Mesenchymal stem cell (in vitro differentiated cells and primary cell): ENCODE data around the gene MCAM.

Experiments used
- DNase-seq: peaks from one replicate; pipeline ENCODE4 v3.0.0-alpha.2; 2013
- H2AFZ ChIP-seq: one replicate; pipeline ENCODE4 v1.6.1; 2013; ENCODE audit warnings: low read depth, mild to moderate bottlenecking, control low read depth, inconsistent platforms, low read length, moderate library complexity
- H2AK5ac ChIP-seq: 2 replicates; pipeline ENCODE4 v1.6.1; 2013; ENCODE audit warnings: low read length, moderate library complexity, mild to moderate bottlenecking, inconsistent platforms; ENCODE audit not compliant: severe bottlenecking
- H2BK120ac ChIP-seq: one replicate; pipeline ENCODE4 v1.6.1; 2013; ENCODE audit warnings: low read depth, mild to moderate bottlenecking, inconsistent platforms, low read length, moderate library complexity
- H2BK12ac ChIP-seq, 2 experiments: one replicate each; pipeline ENCODE4 v1.6.1; 2013; ENCODE audit warnings: inconsistent platforms in 2 of 2, low read length in 2 of 2, mild to moderate bottlenecking in 2 of 2, moderate library complexity in 2 of 2, control low read depth in 1 of 2
- H2BK15ac ChIP-seq: one replicate; pipeline ENCODE4 v1.6.1; 2013; ENCODE audit warnings: mild to moderate bottlenecking, low read depth, inconsistent platforms; ENCODE audit not compliant: poor library complexity, severe bottlenecking
- H2BK5ac ChIP-seq: 2 replicates; pipeline ENCODE4 v1.6.1; 2013; ENCODE audit warnings: low read depth, mild to moderate bottlenecking, low read length, control low read depth, inconsistent platforms; ENCODE audit not compliant: poor library complexity, severe bottlenecking
- H3K14ac ChIP-seq, 2 experiments: one replicate each; pipeline ENCODE4 v1.6.1; 2013; ENCODE audit warnings: inconsistent platforms in 2 of 2, low read length in 2 of 2, control low read depth in 1 of 2, mild to moderate bottlenecking in 1 of 2, moderate library complexity in 1 of 2
- H3K18ac ChIP-seq, 2 experiments: one replicate each; pipeline ENCODE4 v1.6.1; 2013; ENCODE audit warnings: inconsistent platforms in 2 of 2, low read length in 2 of 2, control low read depth in 1 of 2, low read depth in 1 of 2, mild to moderate bottlenecking in 1 of 2
- H3K23ac ChIP-seq, 2 experiments: one replicate each; pipeline ENCODE4 v1.6.1; 2013; ENCODE audit warnings: inconsistent platforms in 2 of 2, low read length in 2 of 2, mild to moderate bottlenecking in 2 of 2, moderate library complexity in 2 of 2, control low read depth in 1 of 2
- H3K27ac ChIP-seq: 2 replicates; pipeline ENCODE4 v1.5.1; 2013; ENCODE audit warnings: mild to moderate bottlenecking, moderate library complexity, low read length, control low read depth, inconsistent platforms; ENCODE audit not compliant: poor library complexity, severe bottlenecking
- H3K27me3 ChIP-seq, 2 experiments: 2 replicates each; pipeline versions ENCODE4 v1.6.1 to v1.7.0; 2013; ENCODE audit warnings: low read length in 2 of 2, mild to moderate bottlenecking in 2 of 2, moderate library complexity in 2 of 2, control low read depth in 1 of 2, inconsistent platforms in 1 of 2; ENCODE audit not compliant: control insufficient read depth in 1 of 2, insufficient read depth in 1 of 2
- H3K36me3 ChIP-seq, 2 experiments: 2 replicates each; pipeline versions ENCODE4 v1.6.1 to v1.7.0; 2013; ENCODE audit warnings: low read length in 2 of 2, control low read depth in 1 of 2, inconsistent platforms in 1 of 2, low read depth in 1 of 2, mild to moderate bottlenecking in 1 of 2; ENCODE audit not compliant: insufficient read depth in 2 of 2, control insufficient read depth in 1 of 2
- H3K4ac ChIP-seq, 2 experiments: one replicate each; pipeline ENCODE4 v1.6.1; 2013; ENCODE audit warnings: inconsistent platforms in 2 of 2, low read length in 2 of 2, mild to moderate bottlenecking in 2 of 2, moderate library complexity in 2 of 2, control low read depth in 1 of 2, low read depth in 1 of 2
- H3K4me1 ChIP-seq: 2 replicates; pipeline ENCODE4 v1.6.1; 2013; ENCODE audit warnings: low read depth, low read length, control low read depth; ENCODE audit not compliant: control insufficient read depth, insufficient read depth
- H3K4me2 ChIP-seq: 2 replicates; pipeline ENCODE4 v1.6.1; 2013; ENCODE audit warnings: low read length, mild to moderate bottlenecking, inconsistent platforms; ENCODE audit not compliant: poor library complexity, severe bottlenecking
- H3K4me3 ChIP-seq, 2 experiments: 2 replicates each; pipeline versions ENCODE4 v1.5.1 to v1.7.0; 2013; ENCODE audit warnings: low read length in 2 of 2, mild to moderate bottlenecking in 2 of 2, control low read depth in 1 of 2, low read depth in 1 of 2; ENCODE audit not compliant: insufficient read depth in 1 of 2
- H3K79me1 ChIP-seq: replicated peaks from 2 replicates; pipeline ENCODE4 v1.6.1; 2013; ENCODE audit warnings: mild to moderate bottlenecking, control low read depth, low read length, inconsistent platforms; ENCODE audit not compliant: poor library complexity, severe bottlenecking
- H3K9ac ChIP-seq: 2 replicates; pipeline ENCODE4 v1.7.0; 2013; ENCODE audit warnings: mild to moderate bottlenecking, low read length, moderate library complexity
- H3K9me3 ChIP-seq: 2 replicates; pipeline ENCODE4 v1.7.0; 2013; ENCODE audit warnings: mild to moderate bottlenecking, low read length; ENCODE audit not compliant: control insufficient read depth
- H4K8ac ChIP-seq: one replicate; pipeline ENCODE4 v1.6.1; 2013; ENCODE audit warnings: inconsistent platforms, mild to moderate bottlenecking, low read length, moderate library complexity
- H4K91ac ChIP-seq: one replicate; pipeline ENCODE4 v1.6.1; 2013; ENCODE audit warnings: mild to moderate bottlenecking, low read length, inconsistent platforms
- WGBS: methylation state at CpG from one replicate; pipeline ENCODE4 v1.1.7; 2013; ENCODE audit warnings: mixed read lengths; 5-methylcytosine and 5-hydroxymethylcytosine counted together

Gene MCAM

DNA sequence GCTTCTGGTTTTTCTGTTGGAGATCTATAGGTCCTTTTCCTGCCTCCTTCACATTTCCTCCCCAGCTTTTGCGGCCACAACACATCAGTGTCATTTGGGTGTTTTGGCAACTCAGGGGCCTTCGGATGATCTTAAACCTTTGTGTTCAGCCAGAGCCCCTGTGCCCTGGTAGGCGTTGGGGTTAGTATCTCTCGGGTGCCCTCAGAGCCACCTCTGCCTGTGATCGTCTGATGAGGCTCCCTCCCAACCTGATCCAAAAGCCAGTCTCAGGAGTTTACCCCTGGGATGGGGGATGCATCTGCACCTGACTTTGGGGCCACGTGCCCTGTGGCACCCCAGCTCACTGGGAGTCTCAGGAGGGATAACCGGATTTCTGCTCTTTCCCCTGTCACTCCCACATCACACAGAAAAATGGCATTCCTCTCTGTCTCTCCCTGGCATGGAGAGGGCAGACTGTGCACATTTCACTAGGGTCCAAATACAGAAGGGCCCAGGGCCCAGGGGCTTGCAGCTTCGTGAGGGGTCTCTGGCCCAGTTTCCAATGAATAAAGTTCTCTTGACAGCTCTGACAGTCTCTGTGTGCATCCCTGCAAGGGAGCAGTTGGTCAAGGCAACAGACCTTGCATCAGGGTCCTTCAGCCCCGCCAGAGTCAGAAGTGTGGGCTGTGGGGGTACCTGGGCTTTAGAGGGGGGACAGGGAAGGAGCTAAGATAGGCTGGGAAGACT lies 20.0 kb upstream of the MCAM start:
- Histone ChIP-seq H2BK120ac (peak overlapping the region; percentile 45), H2BK15ac (no peak overlapping the region), H2BK5ac (no peak overlapping the region), H3K36me3 (peaks cover 15 to 17% of the 10 kb centered on the region in 2 experiments), H3K4me1 (peaks cover 39% of the 10 kb centered on the region), H2BK12ac (peak overlapping the region; percentile 38 to 47), H3K14ac (no peak overlapping the region), H4K8ac (no peak overlapping the region), H3K27ac (no peak overlapping the region), H2AK5ac (no peak overlapping the region), H3K4me3 (no peak overlapping the region), H3K18ac (peak overlapping the region in 1 of 2 experiments; percentile 54), H3K27me3 (peaks cover 3 to 26% of the 10 kb centered on the region in 2 experiments), H3K9ac (peak overlapping the region; percentile 60), H3K79me1 (peaks cover 30% of the 10 kb centered on the region), H2AFZ (no peak overlapping the region), H3K4me2 (no peak overlapping the region), H3K23ac (no peak overlapping the region), H4K91ac (peak overlapping the region; percentile 11), H3K9me3 (no peaks in the 10 kb centered on the region), H3K4ac (peak overlapping the region; percentile 32 to 36)
- no peak for DNase-seq
- 92% methylated on average over 9 of the region's 9 CpGs for WGBS

DNA sequence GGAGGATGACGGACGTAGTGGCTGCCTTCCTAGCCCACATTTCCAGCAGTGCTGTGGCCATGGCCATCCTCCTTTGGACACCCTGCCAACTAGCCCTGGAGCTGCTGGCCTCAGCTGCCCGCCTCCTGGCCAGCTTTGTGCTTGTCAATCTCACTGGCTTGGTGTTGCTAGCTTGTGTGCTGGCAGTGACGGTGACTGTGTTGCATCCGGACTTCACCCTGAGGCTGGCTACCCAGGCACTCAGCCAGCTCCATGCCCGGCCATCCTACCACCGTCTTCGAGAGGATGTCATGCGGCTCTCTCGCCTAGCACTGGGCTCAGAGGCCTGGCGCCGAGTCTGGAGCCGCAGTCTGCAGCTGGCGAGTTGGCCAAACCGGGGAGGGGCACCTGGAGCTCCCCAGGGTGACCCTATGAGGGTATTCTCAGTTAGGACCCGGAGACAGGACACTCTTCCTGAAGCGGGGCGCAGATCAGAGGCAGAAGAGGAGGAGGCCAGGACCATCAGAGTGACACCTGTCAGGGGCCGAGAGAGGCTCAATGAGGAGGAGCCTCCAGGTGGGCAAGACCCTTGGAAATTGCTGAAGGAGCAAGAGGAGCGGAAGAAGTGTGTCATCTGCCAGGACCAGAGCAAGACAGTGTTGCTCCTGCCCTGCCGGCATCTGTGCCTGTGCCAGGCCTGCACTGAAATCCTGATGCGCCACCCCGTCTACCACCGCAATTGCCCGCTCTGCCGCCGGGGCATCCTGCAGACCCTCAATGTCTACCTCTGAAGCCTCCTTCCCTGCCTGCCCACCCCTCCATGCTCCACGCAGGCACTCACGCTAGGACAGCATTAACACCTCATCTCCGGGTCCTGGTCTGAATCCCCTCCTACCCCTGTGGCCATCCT lies 19.0 kb upstream of the MCAM start:
- Histone ChIP-seq H3K36me3 (peaks cover 15 to 17% of the 10 kb centered on the region in 2 experiments), H3K4me1 (peaks cover 39% of the 10 kb centered on the region), H3K18ac (no peak overlapping the region), H2AFZ (no peak overlapping the region), H3K27me3 (peaks cover 0 to 16% of the 10 kb centered on the region in 2 experiments), H3K4me2 (no peak overlapping the region), H2BK15ac (no peak overlapping the region), H3K23ac (no peak overlapping the region), H3K4ac (no peak overlapping the region), H2AK5ac (no peak overlapping the region), H2BK12ac (no peak overlapping the region), H2BK120ac (no peak overlapping the region), H3K14ac (no peak overlapping the region), H2BK5ac (no peak overlapping the region), H3K4me3 (peak overlapping the region in 1 of 2 experiments; percentile 94), H3K79me1 (peaks cover 30% of the 10 kb centered on the region), H3K27ac (no peak overlapping the region), H3K9me3 (no peaks in the 10 kb centered on the region), H4K91ac (peak overlapping the region; percentile 64), H3K9ac (peak overlapping the region; percentile 93), H4K8ac (no peak overlapping the region)
- DNase-seq, result no peak
- 95% methylated on average over 30 of the region's 30 CpGs for WGBS

DNA sequence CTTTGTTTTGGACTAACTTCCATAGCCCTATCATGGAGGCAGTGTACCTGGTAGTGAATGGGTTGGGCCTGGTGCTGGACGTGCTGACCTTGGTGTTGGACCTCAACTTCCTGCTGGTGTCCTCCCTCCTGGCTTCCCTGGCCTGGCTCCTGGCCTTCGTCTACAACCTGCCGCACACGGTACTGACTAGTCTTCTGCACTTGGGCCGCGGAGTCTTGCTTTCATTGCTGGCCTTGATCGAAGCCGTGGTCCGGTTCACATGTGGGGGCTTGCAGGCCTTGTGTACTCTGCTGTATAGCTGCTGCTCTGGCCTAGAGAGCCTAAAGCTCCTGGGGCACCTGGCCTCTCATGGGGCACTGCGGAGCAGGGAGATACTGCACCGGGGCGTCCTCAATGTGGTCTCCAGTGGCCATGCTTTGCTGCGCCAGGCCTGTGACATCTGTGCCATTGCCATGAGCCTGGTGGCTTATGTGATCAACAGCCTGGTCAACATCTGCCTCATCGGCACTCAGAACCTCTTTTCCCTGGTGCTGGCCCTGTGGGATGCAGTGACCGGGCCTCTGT lies 18.2 kb upstream of the MCAM start:
- Histone ChIP-seq H3K14ac (no peak overlapping the region), H2AK5ac (no peak overlapping the region), H3K18ac (no peak overlapping the region), H4K91ac (no peak overlapping the region), H3K36me3 (peaks cover 15 to 17% of the 10 kb centered on the region in 2 experiments), H3K27ac (no peak overlapping the region), H3K4me2 (peak overlapping the region; percentile 69), H3K27me3 (peaks cover 0 to 15% of the 10 kb centered on the region in 2 experiments), H3K9ac (peak overlapping the region; percentile 93), H2AFZ (no peak overlapping the region), H2BK5ac (no peak overlapping the region), H3K23ac (no peak overlapping the region), H3K4me1 (peaks cover 34% of the 10 kb centered on the region), H2BK120ac (no peak overlapping the region), H3K4me3 (peak overlapping the region; percentile 30 to 94), H3K4ac (no peak overlapping the region), H3K79me1 (peaks cover 30% of the 10 kb centered on the region), H3K9me3 (no peaks in the 10 kb centered on the region), H4K8ac (no peak overlapping the region), H2BK15ac (no peak overlapping the region), H2BK12ac (peak overlapping the region in 1 of 2 experiments; percentile 12)
- 82% methylated on average over 15 of the region's 15 CpGs for WGBS
- no peak for DNase-seq
